SK-N-SH (cell line): ENCODE results near the gene WDFY2. TPM values are rescaled to one million over a fixed set of nuclear protein-coding genes. Genes with fewer than 3 reads are reported as not detected.

Experiments used
- CTCF ChIA-PET: fragments of 300-600, 350-600 bp; formaldehyde crosslinking; extraction: SDS; loops from one replicate; lab custom pipeline; 2021; lab: Yijun Ruan, JAX
- POLR2A ChIA-PET: fragments of 350-600 bp; sonication (Branson Sonifier 250); formaldehyde crosslinking; extraction: SDS; loops from one replicate; lab custom pipeline; 2020; ENCODE audit warnings: antibody characterized with exemption, inconsistent platforms; lab: Yijun Ruan, JAX
- DNase-seq: peaks from one replicate; pipeline ENCODE4 v3.0.0; 2012
- H2AFZ ChIP-seq: fragments of 200-600 bp; sonication (generic); 2 replicates; pipeline ENCODE4 v1.8.1; 2016; ENCODE audit warnings: antibody characterized with exemption, mild to moderate bottlenecking, low read depth
- H3F3A ChIP-seq: fragments of 200-600 bp; sonication (generic); replicated peaks from 2 replicates; pipeline ENCODE3; 2016; ENCODE audit warnings: antibody characterized with exemption, mild to moderate bottlenecking; ENCODE audit not compliant: insufficient read depth
- H3K27ac ChIP-seq, 2 experiments: fragments of 200-500 bp in 1 of 2; fragments of 200-600 bp in 1 of 2; sonication (Bioruptor generic) in 1 of 2; sonication (generic), shearing (Covaris generic) in 1 of 2; 2 replicates each; pipeline versions ENCODE4 v1.5.1 to v1.6.1; 2014 to 2016; ENCODE audit warnings: low read depth in 2 of 2, inconsistent platforms in 1 of 2, low read length in 1 of 2, mild to moderate bottlenecking in 1 of 2, mixed read lengths in 1 of 2
- H3K27me3 ChIP-seq: fragments of 200-600 bp; sonication (generic), shearing (Covaris generic); 2 replicates; pipeline ENCODE4 v1.6.1; 2016; ENCODE audit warnings: mixed run types; ENCODE audit not compliant: insufficient read depth
- H3K36me3 ChIP-seq, 2 experiments: fragments of 200-500 bp in 1 of 2; fragments of 200-600 bp in 1 of 2; sonication (Bioruptor generic) in 1 of 2; sonication (generic) in 1 of 2; replicated peaks in 1 of 2; 2 replicates each; pipeline versions ENCODE3 to v1.5.1; 2014 to 2016; ENCODE audit warnings: low read length in 1 of 2, mild to moderate bottlenecking in 1 of 2; ENCODE audit not compliant: insufficient read depth in 2 of 2, control insufficient read depth in 1 of 2
- H3K4me1 ChIP-seq, 2 experiments: fragments of 200-500 bp in 1 of 2; fragments of 200-600 bp in 1 of 2; sonication (Bioruptor generic) in 1 of 2; sonication (generic), shearing (Covaris generic) in 1 of 2; 2 replicates each; pipeline versions ENCODE4 v1.5.1 to v1.6.1; 2014 to 2016; ENCODE audit warnings: low read depth in 1 of 2, low read length in 1 of 2, mixed run types in 1 of 2; ENCODE audit not compliant: insufficient read depth in 2 of 2, control insufficient read depth in 1 of 2
- H3K4me2 ChIP-seq: fragments of 200-600 bp; sonication (generic), shearing (Covaris generic); 2 replicates; pipeline ENCODE4 v1.6.1; 2017; ENCODE audit warnings: mixed run types
- H3K4me3 ChIP-seq, 2 experiments: fragments of 200-500 bp in 1 of 2; fragments of 200-600 bp in 1 of 2; sonication (Bioruptor generic) in 1 of 2; sonication (generic), shearing (Covaris generic) in 1 of 2; 2 replicates each; pipeline versions ENCODE4 v1.5.1 to v1.8.1; 2014 to 2016; ENCODE audit warnings: low read depth in 2 of 2, inconsistent platforms in 1 of 2, low read length in 1 of 2, mild to moderate bottlenecking in 1 of 2, mixed read lengths in 1 of 2, moderate library complexity in 1 of 2
- H3K79me2 ChIP-seq: fragments of 200-600 bp; sonication (generic); 2 replicates; pipeline ENCODE4 v1.8.1; 2017; ENCODE audit warnings: mild to moderate bottlenecking; ENCODE audit not compliant: insufficient read depth
- H3K9ac ChIP-seq: fragments of 200-600 bp; sonication (generic); 2 replicates; pipeline ENCODE4 v1.6.1; 2017; ENCODE audit warnings: mixed run types
- H3K9me2 ChIP-seq: fragments of 200-600 bp; sonication (generic); 2 replicates; pipeline ENCODE4 v1.6.1; 2017; ENCODE audit warnings: mixed run types
- H3K9me3 ChIP-seq: fragments of 200-600 bp; sonication (generic); 2 replicates; pipeline ENCODE4 v1.6.1; 2017; ENCODE audit warnings: mixed run types, mild to moderate bottlenecking, moderate library complexity
- H4K20me1 ChIP-seq: fragments of 200-600 bp; sonication (generic); 2 replicates; pipeline ENCODE4 v1.6.1; 2017; ENCODE audit warnings: mild to moderate bottlenecking, mixed run types; ENCODE audit not compliant: insufficient read depth
- EP300 ChIP-seq, 2 experiments: IDR thresholded peaks; 2 replicates each; pipeline versions ENCODE4 v1.4.0 to v1.6.1; 2012; ENCODE audit warnings: borderline replicate concordance in 1 of 2, low read depth in 1 of 2, low read length in 1 of 2
- EZH2phosphoT487 ChIP-seq: fragments of 200-600 bp; sonication (generic); IDR thresholded peaks from 2 replicates; pipeline ENCODE4 v1.6.1; 2017; ENCODE audit warnings: low read depth, mixed run types, mild to moderate bottlenecking, antibody characterized with exemption, moderate library complexity, borderline replicate concordance
- FOSL2 ChIP-seq: IDR thresholded peaks from 2 replicates; pipeline ENCODE4 v1.4.0; 2012; ENCODE audit warnings: low read depth, mild to moderate bottlenecking, moderate library complexity, borderline replicate concordance
- MEF2A ChIP-seq: IDR thresholded peaks from 2 replicates; pipeline ENCODE4 v1.4.0; 2012; ENCODE audit warnings: low read depth, borderline replicate concordance
- NRF1 ChIP-seq: IDR thresholded peaks from 2 replicates; pipeline ENCODE4 v1.6.1; 2012; ENCODE audit warnings: low read depth, mild to moderate bottlenecking, low read length
- POLR2AphosphoS5 ChIP-seq: IDR thresholded peaks from 2 replicates; pipeline ENCODE4 v1.6.1; 2012; ENCODE audit warnings: low read depth, low read length
- REST ChIP-seq: IDR thresholded peaks from 2 replicates; pipeline ENCODE4 v1.6.1; 2012; ENCODE audit warnings: mild to moderate bottlenecking, low read depth, low read length, moderate library complexity
- WGBS: methylation state at CpG from one replicate; pipeline ENCODE4 v1.1.6; 2017; ENCODE audit warnings: low lambda C conversion rate; 5-methylcytosine and 5-hydroxymethylcytosine counted together
- polyA plus RNA-seq, 3 experiments: library from polyadenylated mRNA; depleted of rRNA; stranded (reverse); fragments of >200 nt; gene quantifications; 2 replicates each; pipeline ENCODE4 v1.2.3, GENCODE V29; 2012
- TF ChIP-seq, protein P1 (sequence below): fragments of 150-350 bp; IDR thresholded peaks from 2 replicates; pipeline ENCODE4 v1.6.1; 2016; ENCODE audit warnings: mild to moderate bottlenecking, low read depth, low read length
- TF ChIP-seq, protein P2 (sequence below): fragments of 150-350 bp; IDR thresholded peaks from 2 replicates; pipeline ENCODE4 v1.6.1; 2017; ENCODE audit warnings: antibody characterized with exemption, low read length, low read depth, borderline replicate concordance

The WDFY2 gene
- polyA plus RNA-seq, 1 of the 3 experiments (the other 2 are of a cell fraction), result 4.1 TPM

- Histone ChIP-seq H3F3A (peaks cover 11% of the 10 kb centered on the region), H3K4me1 (peaks cover 22 to 58% of the 10 kb centered on the region in 2 experiments), H3K79me2 (peaks cover 92% of the 10 kb centered on the region), H3K9ac (no peak overlapping the region), H3K27ac (no peak overlapping the region), H3K4me2 (no peak overlapping the region), H3K36me3 (no peaks in the 10 kb centered on the region), H3K4me3 (no peak overlapping the region), H2AFZ (no peak overlapping the region), H3K9me2 (no peaks in the 10 kb centered on the region), H3K9me3 (no peaks in the 10 kb centered on the region), H4K20me1 (peaks cover 5% of the 10 kb centered on the region; the same call in 1 of the 2 replicates), H3K27me3 (no peaks in the 10 kb centered on the region)
- TF ChIP-seq NRF1 (no peak), REST (no peak), EZH2phosphoT487 (no peak), EP300 (IDR thresholded peaks at IDR 0.05; ENCODE audit: borderline replicate concordance in 1 of 2, low read depth in 1 of 2, low read length in 1 of 2) (no peak), MEF2A (no peak)
- TF ChIP-seq, protein P1, sequence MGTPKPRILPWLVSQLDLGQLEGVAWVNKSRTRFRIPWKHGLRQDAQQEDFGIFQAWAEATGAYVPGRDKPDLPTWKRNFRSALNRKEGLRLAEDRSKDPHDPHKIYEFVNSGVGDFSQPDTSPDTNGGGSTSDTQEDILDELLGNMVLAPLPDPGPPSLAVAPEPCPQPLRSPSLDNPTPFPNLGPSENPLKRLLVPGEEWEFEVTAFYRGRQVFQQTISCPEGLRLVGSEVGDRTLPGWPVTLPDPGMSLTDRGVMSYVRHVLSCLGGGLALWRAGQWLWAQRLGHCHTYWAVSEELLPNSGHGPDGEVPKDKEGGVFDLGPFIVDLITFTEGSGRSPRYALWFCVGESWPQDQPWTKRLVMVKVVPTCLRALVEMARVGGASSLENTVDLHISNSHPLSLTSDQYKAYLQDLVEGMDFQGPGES, result no peak
- TF ChIP-seq, protein P2, sequence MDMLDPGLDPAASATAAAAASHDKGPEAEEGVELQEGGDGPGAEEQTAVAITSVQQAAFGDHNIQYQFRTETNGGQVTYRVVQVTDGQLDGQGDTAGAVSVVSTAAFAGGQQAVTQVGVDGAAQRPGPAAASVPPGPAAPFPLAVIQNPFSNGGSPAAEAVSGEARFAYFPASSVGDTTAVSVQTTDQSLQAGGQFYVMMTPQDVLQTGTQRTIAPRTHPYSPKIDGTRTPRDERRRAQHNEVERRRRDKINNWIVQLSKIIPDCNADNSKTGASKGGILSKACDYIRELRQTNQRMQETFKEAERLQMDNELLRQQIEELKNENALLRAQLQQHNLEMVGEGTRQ, result no peak
- CTCF ChIA-PET, result interaction anchor here (1.2 kb wide), 1 partner anchor 160 kb away, joined by 3 read pairs; no protein-coding TSS in a partner anchor
- WGBS, result 84% methylated on average over 4 of the region's 4 CpGs
- POLR2A ChIA-PET, result no interaction called here
- no peak for DNase-seq
Observed at GRCh38 chr13:51637852-51638215, 53.6 kb downstream of the WDFY2 start.

- no peak for DNase-seq
- CTCF ChIA-PET, result interaction anchor here (1.1 to 1.2 kb wide), 2 partner anchors 19 to 160 kb away, joined by 3 read pairs; no protein-coding TSS in a partner anchor
- WGBS, result 58% methylated on average over 7 of the region's 7 CpGs
Observed at GRCh38 chr13:51638216-51638871, 54.1 kb downstream of the WDFY2 start.

More at GRCh38 chr13:51638216-51638871, 54.1 kb downstream of the WDFY2 start:
- TF ChIP-seq FOSL2 (peak; percentile 13; the same call in 1 of the 2 replicates), POLR2AphosphoS5 (no peak)
- Histone ChIP-seq H3K4me1 (peaks cover 21 to 55% of the 10 kb centered on the region in 2 experiments), H3K9ac (no peak overlapping the region), H4K20me1 (peaks cover 5% of the 10 kb centered on the region; the same call in 1 of the 2 replicates), H3K4me3 (no peak overlapping the region), H3F3A (peaks cover 16% of the 10 kb centered on the region), H3K9me3 (no peaks in the 10 kb centered on the region), H3K79me2 (peaks cover 87% of the 10 kb centered on the region), H3K9me2 (no peaks in the 10 kb centered on the region), H3K27me3 (no peaks in the 10 kb centered on the region), H3K4me2 (peak overlapping the region; percentile 21; the same call in 1 of the 2 replicates), H3K27ac (no peak overlapping the region; a peak in 1 of 4 replicates), H3K36me3 (no peaks in the 10 kb centered on the region), H2AFZ (no peak overlapping the region)
- POLR2A ChIA-PET, result no interaction called here
